Neural cell (in vitro differentiated cells): Measurements from ENCODE around the gene CDSN.

Source experiments
- CTCF ChIP-seq: fragments of 450-650 bp; IDR thresholded peaks from 2 replicates; pipeline ENCODE4 v1.5.1; 2014; ENCODE audit warnings: antibody characterized with exemption, mild to moderate bottlenecking, moderate library complexity; ENCODE audit not compliant: poor library complexity, severe bottlenecking
- POLR2AphosphoS5 ChIP-seq: IDR thresholded peaks from 2 replicates; pipeline ENCODE4 v1.6.1; 2012

DNA sequence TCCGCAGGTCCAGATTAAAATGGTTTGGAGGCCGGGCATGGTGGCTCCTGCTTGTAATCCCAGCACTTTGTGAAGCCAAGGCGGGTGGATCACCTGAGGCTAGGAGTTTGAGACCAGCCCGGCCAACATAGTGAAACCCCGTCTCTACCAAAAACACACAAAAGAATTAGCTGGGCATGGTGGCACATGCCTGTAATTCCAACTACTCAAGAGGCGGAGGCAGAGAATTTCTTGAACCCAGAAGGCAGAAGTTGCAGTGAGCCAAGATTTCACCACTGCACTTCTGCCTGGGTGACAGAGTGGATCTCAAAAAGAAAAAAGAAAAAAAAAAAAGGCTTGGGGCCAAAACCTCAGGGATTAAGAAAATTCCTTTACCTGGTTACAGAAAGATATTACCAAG lies 38.4 kb downstream of the CDSN start:
- TF ChIP-seq CTCF (no peak), POLR2AphosphoS5 (no peak)
